Fibroblast of upper back skin (primary cell): ENCODE results near the gene DPH7.
"Not testable (repeated sequence)": the region's sequence is repeated elsewhere in the genome, so short reads cannot be mapped to it uniquely, and the experiment has no call there.

ENCODE experiments used
- DNase-seq: peaks from one replicate; pipeline ENCODE4 v3.0.0-alpha.2; 2013

Gene DPH7

GRCh38 chr9:137580209-137580953, 1.7 kb upstream of the DPH7 start:
- DNase-seq = no peak

GRCh38 chr9:137579259-137579604, 507 bp upstream of the DPH7 start:
- no peak for DNase-seq

GRCh38 chr9:137575716-137576411, 2.9 kb downstream of the DPH7 start:
- DNase-seq = no peak

GRCh38 chr9:137575364-137575715, 3.4 kb downstream of the DPH7 start:
- DNase-seq = no peak

- DNase-seq = no peak
These were observed 4.5 kb downstream of the DPH7 start for GRCh38 chr9:137574192-137574591.

GRCh38 chr9:137570566-137570965, 8.2 kb downstream of the DPH7 start:
- DNase-seq = no peak

- no peak for DNase-seq
These were observed 9.0 kb downstream of the DPH7 start for GRCh38 chr9:137569609-137570203.

- DNase-seq = not testable (repeated sequence)
These were observed 10.3 kb downstream of the DPH7 start for GRCh38 chr9:137568445-137568844.

- DNase-seq = no peak
These were observed 13.8 kb downstream of the DPH7 start for GRCh38 chr9:137564817-137565411.

- DNase-seq = no peak
These were observed 14.6 kb downstream of the DPH7 start for GRCh38 chr9:137564134-137564533.

GRCh38 chr9:137558127-137558526, 20.6 kb downstream of the DPH7 start:
- no peak for DNase-seq

GRCh38 chr9:137556069-137556838, 22.5 kb downstream of the DPH7 start:
- DNase-seq = no peak

- no peak for DNase-seq
These were observed 23.5 kb downstream of the DPH7 start for GRCh38 chr9:137555179-137555578.

GRCh38 chr9:137554349-137554748, 24.4 kb downstream of the DPH7 start:
- DNase-seq = no peak

GRCh38 chr9:137553654-137554053, 25.1 kb downstream of the DPH7 start:
- not testable (repeated sequence) for DNase-seq

- no peak for DNase-seq
These were observed 26.5 kb downstream of the DPH7 start for GRCh38 chr9:137552022-137552768.

- DNase-seq = peak; percentile 83
These were observed 27.3 kb downstream of the DPH7 start, which contains the start of gene MRPL41 for GRCh38 chr9:137551264-137552021. Gene MRPL41, plus strand, starts transcription at chr9:137551879. Its CDS starts 203 bp downstream, at chr9:137552082.

GRCh38 chr9:137550958-137551263, 27.8 kb downstream of the DPH7 start:
- not testable (repeated sequence) for DNase-seq

- peak; percentile 45 for DNase-seq
These were observed 28.5 kb downstream of the DPH7 start, which contains the start of gene PNPLA7 for GRCh38 chr9:137550231-137550621. Gene PNPLA7, minus strand, starts transcription at chr9:137550402. Its CDS starts 205 bp downstream, at chr9:137550197.

- no peak for DNase-seq
These were observed 30.8 kb downstream of the DPH7 start for GRCh38 chr9:137547687-137548543.
